CD14-positive monocyte (primary cell): Measurements from ENCODE around the gene EPHA1. TPM values are rescaled to one million over a fixed set of nuclear protein-coding genes. Genes with fewer than 3 reads are reported as not detected.
A peak's percentile ranks its signal among the peaks of the same experiment; 100 is the strongest.

Source experiments
- DNase-seq, 3 donors: peaks; one replicate each; pipeline ENCODE4 v3.0.0-alpha.2; 2011 to 2022
- H2AFZ ChIP-seq: 2 replicates; pipeline ENCODE4 v1.6.0; 2012; ENCODE audit warnings: mild to moderate bottlenecking, low read depth, low read length, inconsistent platforms; ENCODE audit not compliant: insufficient read depth, poor library complexity, severe bottlenecking
- H3K27ac ChIP-seq, 2 donors: 1 replicate in 1 of 2; 2 replicates in 1 of 2; pipeline ENCODE4 v1.5.1; 2012 to 2013; ENCODE audit warnings: low read length in 2 of 2, control low read depth in 1 of 2, inconsistent platforms in 1 of 2, low read depth in 1 of 2, mild to moderate bottlenecking in 1 of 2
- H3K27me3 ChIP-seq, 2 donors: one replicate each; pipeline versions ENCODE4 v1.6.0 to v1.6.1; 2011 to 2013; ENCODE audit warnings: low read length in 2 of 2; ENCODE audit not compliant: control insufficient read depth in 2 of 2, insufficient read depth in 2 of 2
- H3K36me3 ChIP-seq, 2 donors: replicated peaks in 1 of 2; 1 replicate in 1 of 2; 2 replicates in 1 of 2; pipeline versions ENCODE4 v1.5.1 to v1.6.1; 2012 to 2013; ENCODE audit warnings: low read length in 2 of 2, control low read depth in 1 of 2, inconsistent platforms in 1 of 2, mild to moderate bottlenecking in 1 of 2; ENCODE audit not compliant: insufficient read depth in 2 of 2, control insufficient read depth in 1 of 2
- H3K4me1 ChIP-seq, 2 donors: 1 replicate in 1 of 2; 2 replicates in 1 of 2; pipeline versions ENCODE4 v1.5.1 to v1.6.1; 2012 to 2013; ENCODE audit warnings: low read length in 2 of 2, control low read depth in 1 of 2, inconsistent platforms in 1 of 2, mild to moderate bottlenecking in 1 of 2, moderate library complexity in 1 of 2; ENCODE audit not compliant: insufficient read depth in 2 of 2, control insufficient read depth in 1 of 2
- H3K4me2 ChIP-seq: replicated peaks from 2 replicates; pipeline ENCODE3; 2012; ENCODE audit warnings: low read length, moderate library complexity, mild to moderate bottlenecking; ENCODE audit not compliant: poor library complexity, severe bottlenecking; ENCODE audit errors: extremely low read depth
- H3K4me3 ChIP-seq, 3 experiments: fragments of 200-600 bp in 1 of 3; sonication (generic) in 1 of 3; replicated peaks in 1 of 3; 1 replicate in 2 of 3; 2 replicates in 1 of 3; pipeline ENCODE4 v1.5.1; 2011 to 2013; ENCODE audit warnings: low read length in 3 of 3, mild to moderate bottlenecking in 3 of 3, control low read depth in 2 of 3, low read depth in 2 of 3, inconsistent platforms in 1 of 3, moderate library complexity in 1 of 3
- H3K79me2 ChIP-seq: 2 replicates; pipeline ENCODE4 v1.6.0; 2012; ENCODE audit warnings: mild to moderate bottlenecking, control low read depth, inconsistent platforms, low read length, moderate library complexity; ENCODE audit not compliant: insufficient read depth
- H3K9ac ChIP-seq: 2 replicates; pipeline ENCODE4 v1.6.0; 2017; ENCODE audit warnings: low read length, mild to moderate bottlenecking; ENCODE audit not compliant: insufficient read depth, poor library complexity, severe bottlenecking
- H3K9me3 ChIP-seq, 2 donors: replicated peaks in 1 of 2; 1 replicate in 1 of 2; 2 replicates in 1 of 2; pipeline versions ENCODE4 v1.5.1 to v1.6.1; 2012 to 2013; ENCODE audit warnings: low read length in 2 of 2, control low read depth in 1 of 2; ENCODE audit not compliant: control insufficient read depth in 1 of 2, insufficient read depth in 1 of 2
- H4K20me1 ChIP-seq: 2 replicates; pipeline ENCODE4 v1.6.0; 2012; ENCODE audit warnings: mild to moderate bottlenecking, low read length, control low read depth, moderate library complexity; ENCODE audit not compliant: insufficient read depth
- H3K27ac Mint-ChIP-seq, 7 donors: one replicate each; pipeline ENCODE4 v1.8.0; 2020; ENCODE audit warnings: mild to moderate bottlenecking in 7 of 7, mixed read lengths in 7 of 7, moderate library complexity in 6 of 7, inconsistent platforms in 2 of 7
- H3K27me3 Mint-ChIP-seq, 3 donors: one replicate each; pipeline ENCODE4 v1.8.0; 2021 to 2022; ENCODE audit warnings: low read depth in 3 of 3, mild to moderate bottlenecking in 3 of 3, mixed read lengths in 3 of 3, moderate library complexity in 3 of 3, inconsistent platforms in 1 of 3
- H3K36me3 Mint-ChIP-seq, 2 donors: one replicate each; pipeline ENCODE4 v1.8.0; 2020; ENCODE audit warnings: mixed read lengths in 2 of 2, inconsistent platforms in 1 of 2, mild to moderate bottlenecking in 1 of 2
- H3K4me1 Mint-ChIP-seq: one replicate; pipeline ENCODE4 v1.8.0; 2020; ENCODE audit warnings: mild to moderate bottlenecking, mixed read lengths
- H3K4me3 Mint-ChIP-seq, 2 donors: one replicate each; pipeline ENCODE4 v1.8.0; 2020; ENCODE audit warnings: mild to moderate bottlenecking in 2 of 2, mixed read lengths in 2 of 2, moderate library complexity in 1 of 2
- H3K9me3 Mint-ChIP-seq, 7 donors: one replicate each; pipeline ENCODE4 v1.8.0; 2020 to 2022; ENCODE audit warnings: mixed read lengths in 7 of 7, mild to moderate bottlenecking in 6 of 7, moderate library complexity in 6 of 7, inconsistent platforms in 2 of 7
- WGBS: methylation state at CpG from one replicate; pipeline ENCODE4 v1.1.5; 2013; ENCODE audit warnings: missing lambda C conversion rate; ENCODE audit not compliant: insufficient coverage; 5-methylcytosine and 5-hydroxymethylcytosine counted together
- intact Hi-C, 2 donors: fragments of 100-400 bp; cut with micrococcal nuclease; formaldehyde crosslinking; loops; one replicate each; pipeline versions ENCODE4 v1.15.0 to v1.15.1; 2023
- polyA plus RNA-seq, 3 donors: library from polyadenylated mRNA; depleted of rRNA in 1 of 3; unstranded in 2 of 3; stranded (reverse) in 1 of 3; fragments of 300-500 nt in 2 of 3; fragments of >200 nt in 1 of 3; fragmentation: Illumina TruSeq in 2 of 3; gene quantifications; 1 replicate in 2 of 3; 2 replicates in 1 of 3; pipeline ENCODE4 v1.2.3, GENCODE V29; 2012 to 2021
- TF ChIP-seq, protein P1 (sequence below): fragments of 200-600 bp; IDR thresholded peaks from one replicate; pipeline ENCODE4 v1.8.0; 2022; ENCODE audit warnings: antibody characterized with exemption, mild to moderate bottlenecking

The EPHA1 gene
- polyA plus RNA-seq, 3 donors = 0.50 to 0.95 TPM; not detected in 1

- Histone ChIP-seq H3K27me3 (no peaks in the 10 kb centered on the region), H3K9me3 (no peaks in the 10 kb centered on the region), H3K79me2 (peaks cover 100% of the 10 kb centered on the region), H3K27ac (peak overlapping the region; percentile 80 to 99), H2AFZ (no peak overlapping the region), H3K4me3 (peak overlapping the region; percentile 81 to 99 (median 98)), H3K4me1 (peaks cover 60 to 79% of the 10 kb centered on the region in 2 donors), H3K4me2 (peak overlapping the region; percentile 97), H4K20me1 (peaks cover 87% of the 10 kb centered on the region), H3K36me3 (peaks cover 44 to 54% of the 10 kb centered on the region in 2 donors), H3K9ac (peak overlapping the region; percentile 100)
- intact Hi-C loops = loop anchor here (5.0 kb wide), 3 partner anchors 32 to 143 kb away; no protein-coding TSS in a partner anchor
- TF ChIP-seq, protein P1, sequence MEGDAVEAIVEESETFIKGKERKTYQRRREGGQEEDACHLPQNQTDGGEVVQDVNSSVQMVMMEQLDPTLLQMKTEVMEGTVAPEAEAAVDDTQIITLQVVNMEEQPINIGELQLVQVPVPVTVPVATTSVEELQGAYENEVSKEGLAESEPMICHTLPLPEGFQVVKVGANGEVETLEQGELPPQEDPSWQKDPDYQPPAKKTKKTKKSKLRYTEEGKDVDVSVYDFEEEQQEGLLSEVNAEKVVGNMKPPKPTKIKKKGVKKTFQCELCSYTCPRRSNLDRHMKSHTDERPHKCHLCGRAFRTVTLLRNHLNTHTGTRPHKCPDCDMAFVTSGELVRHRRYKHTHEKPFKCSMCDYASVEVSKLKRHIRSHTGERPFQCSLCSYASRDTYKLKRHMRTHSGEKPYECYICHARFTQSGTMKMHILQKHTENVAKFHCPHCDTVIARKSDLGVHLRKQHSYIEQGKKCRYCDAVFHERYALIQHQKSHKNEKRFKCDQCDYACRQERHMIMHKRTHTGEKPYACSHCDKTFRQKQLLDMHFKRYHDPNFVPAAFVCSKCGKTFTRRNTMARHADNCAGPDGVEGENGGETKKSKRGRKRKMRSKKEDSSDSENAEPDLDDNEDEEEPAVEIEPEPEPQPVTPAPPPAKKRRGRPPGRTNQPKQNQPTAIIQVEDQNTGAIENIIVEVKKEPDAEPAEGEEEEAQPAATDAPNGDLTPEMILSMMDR = no peak
- Mint-ChIP-seq H3K4me3 (no peak overlapping the region), H3K36me3 (peaks cover 0 to 32% of the 10 kb centered on the region in 2 donors), H3K27ac (no peak overlapping the region), H3K27me3 (no peaks in the 10 kb centered on the region), H3K9me3 (no peaks in the 10 kb centered on the region), H3K4me1 (peaks cover 19% of the 10 kb centered on the region)
- DNase-seq = peak; percentile 54 to 76 (median 73)
- WGBS = 17% methylated on average over 13 of the region's 14 CpGs
These were observed 23.7 kb downstream of the EPHA1 start for GRCh38 chr7:143384661-143385631.

GRCh38 chr7:143384148-143384547, 24.5 kb downstream of the EPHA1 start:
- TF ChIP-seq, protein P1 = no peak
- Histone ChIP-seq H3K27ac (peak overlapping the region; percentile 80 to 99), H3K4me2 (peak overlapping the region; percentile 97), H3K79me2 (peaks cover 100% of the 10 kb centered on the region), H4K20me1 (peaks cover 79% of the 10 kb centered on the region), H3K9ac (peak overlapping the region; percentile 100), H3K4me3 (peak overlapping the region; percentile 81 to 99 (median 98)), H3K27me3 (no peaks in the 10 kb centered on the region), H2AFZ (no peak overlapping the region), H3K9me3 (no peaks in the 10 kb centered on the region), H3K4me1 (peaks cover 66 to 79% of the 10 kb centered on the region in 2 donors), H3K36me3 (peaks cover 36 to 46% of the 10 kb centered on the region in 2 donors)
- no peak overlapping the region for H3K4me3 Mint-ChIP-seq
- no peak overlapping the region for H3K27ac Mint-ChIP-seq
- peak in 2 of 3 donors; percentile 56 to 58 for DNase-seq
- H3K9me3 Mint-ChIP-seq = no peaks in the 10 kb centered on the region
- intact Hi-C loops = loop anchor here (5.0 kb wide), 3 partner anchors 33 to 142 kb away; no protein-coding TSS in a partner anchor
- 3% methylated on average over 5 of the region's 5 CpGs for WGBS
- peaks cover 0 to 24% of the 10 kb centered on the region in 2 donors for H3K36me3 Mint-ChIP-seq
- H3K4me1 Mint-ChIP-seq = peaks cover 19% of the 10 kb centered on the region
- no peaks in the 10 kb centered on the region for H3K27me3 Mint-ChIP-seq
